GM20431 (cell line): ENCODE measurements around the gene CAPRIN2.

Experiments used
- in situ Hi-C: fragments of 300-500 bp; cut with MseI, MboI; formaldehyde crosslinking; loops from one replicate; pipeline ENCODE4 v1.15.0; 2020; ENCODE audit warnings: low sequenced_read_pairs; ENCODE audit not compliant: unreplicated experiment

Gene CAPRIN2

DNA sequence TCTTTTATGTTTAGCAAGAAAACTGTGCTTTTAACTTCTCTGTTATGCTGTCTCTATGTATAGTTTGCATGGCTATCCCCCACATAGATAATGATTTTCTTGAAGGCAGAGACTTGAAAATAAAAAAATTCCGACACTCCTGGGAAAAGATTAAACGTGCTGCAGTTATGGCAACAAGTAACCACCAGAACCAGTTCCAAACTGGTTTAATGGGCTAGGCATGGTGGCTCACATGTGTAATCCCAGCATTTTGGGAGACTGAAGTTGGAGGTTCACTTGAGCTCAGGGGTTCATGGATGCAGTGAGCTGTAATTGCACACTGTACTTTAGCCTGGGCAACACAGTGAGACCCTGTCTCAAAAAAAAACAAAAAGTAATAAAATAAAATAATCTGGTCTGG is 15.1 kb upstream of the CAPRIN2 start:
- in situ Hi-C loops: no loop called here

DNA sequence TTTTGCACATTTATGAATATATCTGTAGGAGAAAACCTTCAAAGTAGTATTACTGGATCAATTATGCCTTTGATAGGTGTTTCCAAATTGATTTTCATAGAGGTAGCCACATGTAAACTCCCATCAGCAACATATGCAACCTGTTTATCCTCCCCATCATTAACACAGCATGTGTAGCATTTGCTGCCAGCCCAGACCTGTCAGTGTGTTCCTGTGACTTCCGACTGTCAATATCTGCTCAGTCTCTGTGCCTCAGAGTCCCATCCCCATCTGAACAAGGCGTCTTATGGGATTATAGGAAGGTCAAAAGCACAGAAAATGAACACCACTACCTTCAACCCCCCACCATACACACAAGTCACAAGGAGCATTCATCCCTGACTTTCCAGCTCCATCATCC is 9.5 kb upstream of the CAPRIN2 start:
- in situ Hi-C loops: no loop called here

DNA sequence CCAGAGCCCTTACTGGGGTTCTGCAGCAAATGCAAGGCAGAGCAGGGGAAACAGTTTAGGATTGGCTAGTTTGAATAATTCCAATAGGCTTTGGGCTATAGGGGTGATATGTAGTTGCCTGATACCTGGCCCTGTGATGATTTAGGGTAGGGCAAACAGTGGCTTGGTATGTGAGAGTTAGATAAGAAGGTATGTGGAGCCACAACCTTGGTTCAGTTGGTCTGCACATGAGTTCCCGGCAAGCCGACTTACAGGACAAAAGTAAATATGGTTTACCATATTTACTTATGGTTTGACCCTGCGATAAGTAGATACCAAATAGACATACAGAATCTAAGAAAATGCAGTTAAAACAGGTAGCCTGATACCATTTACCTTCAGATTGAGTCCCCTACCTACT is 8.3 kb upstream of the CAPRIN2 start:
- in situ Hi-C loops: no loop called here

DNA sequence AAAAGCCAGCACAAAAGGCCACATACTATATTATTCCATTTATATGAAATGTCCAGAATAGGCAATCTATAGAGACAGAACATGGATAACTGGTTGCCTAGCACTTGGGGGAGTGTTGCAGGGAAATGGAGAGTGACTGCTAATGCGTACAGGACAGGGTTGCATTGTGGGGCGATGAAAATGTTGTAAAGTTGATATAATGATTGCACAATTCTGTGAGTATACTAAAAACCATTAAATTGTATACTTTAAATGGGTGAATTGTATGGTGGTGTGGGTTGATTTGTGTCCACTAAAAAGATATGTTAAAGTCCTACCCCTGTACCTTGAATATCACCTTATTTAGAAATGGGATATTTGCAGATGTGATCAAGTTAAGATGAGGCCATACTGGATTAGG is 7.0 kb upstream of the CAPRIN2 start:
- in situ Hi-C loops: no loop called here

GRCh38 chr12:30757316-30757715 is 2.6 kb upstream of the CAPRIN2 start:
- in situ Hi-C loops: no loop called here

DNA sequence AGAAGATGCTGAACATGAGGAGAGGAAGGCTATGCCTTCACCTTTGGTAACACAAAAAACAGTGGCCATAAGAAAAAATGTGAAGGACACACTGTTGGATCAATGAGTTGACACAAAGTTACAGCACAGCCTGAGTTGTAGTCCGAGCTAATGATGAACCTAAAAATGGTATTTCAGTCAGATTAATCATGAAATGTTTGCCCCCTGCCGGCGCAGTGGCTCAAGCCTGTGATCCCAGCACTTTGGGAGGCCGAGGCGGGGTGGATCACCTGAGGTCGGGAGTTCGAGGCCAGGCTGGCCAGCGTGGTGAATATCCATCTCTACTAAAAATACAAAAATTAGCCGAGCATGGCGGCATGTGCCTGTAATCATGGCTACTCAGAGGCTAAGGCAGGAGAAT is 1.3 kb upstream of the CAPRIN2 start:
- in situ Hi-C loops: no loop called here

DNA sequence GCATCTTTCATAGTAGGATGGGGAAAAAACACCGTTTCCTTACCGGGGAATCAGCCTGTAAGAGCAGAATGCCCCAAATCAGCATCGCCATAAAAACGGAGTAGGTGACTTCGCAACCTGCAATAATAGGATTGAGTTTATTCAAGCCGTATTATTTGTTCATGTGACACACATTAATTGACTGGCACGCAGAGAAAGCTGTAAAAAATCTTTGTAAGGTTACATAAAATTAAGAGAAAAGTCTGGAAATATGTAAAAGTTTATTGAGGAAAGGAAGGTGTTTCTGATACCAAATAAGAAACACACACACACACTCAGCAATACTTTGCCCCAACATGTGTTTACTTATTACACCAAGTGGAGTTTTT is 628 bp upstream of the CAPRIN2 start:
- in situ Hi-C loops: no loop called here

DNA sequence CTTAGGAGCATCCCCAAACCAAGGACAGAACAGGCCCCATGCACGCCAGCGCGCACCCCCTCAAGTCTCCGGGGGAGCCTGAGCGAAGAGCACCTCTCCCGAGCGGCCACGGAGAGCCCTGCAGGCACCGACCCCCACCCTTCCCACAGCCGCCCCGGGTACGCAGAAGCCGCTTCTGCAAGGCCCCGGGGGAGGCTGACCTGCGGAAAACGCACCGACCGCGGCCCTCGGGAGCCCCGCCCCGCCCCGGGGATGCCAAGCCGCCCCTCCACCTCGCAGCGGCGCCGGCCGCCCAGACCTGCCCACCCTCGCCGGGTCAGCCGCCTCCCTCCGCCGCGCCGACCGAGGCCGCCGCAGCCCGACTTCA is 385 bp downstream of the CAPRIN2 start:
- in situ Hi-C loops: no loop called here

- in situ Hi-C loops: no loop called here
Observed at GRCh38 chr12:30753751-30754382, 884 bp downstream of the CAPRIN2 start.

- in situ Hi-C loops: no loop called here
Observed at GRCh38 chr12:30753233-30753632, 1.5 kb downstream of the CAPRIN2 start.

DNA sequence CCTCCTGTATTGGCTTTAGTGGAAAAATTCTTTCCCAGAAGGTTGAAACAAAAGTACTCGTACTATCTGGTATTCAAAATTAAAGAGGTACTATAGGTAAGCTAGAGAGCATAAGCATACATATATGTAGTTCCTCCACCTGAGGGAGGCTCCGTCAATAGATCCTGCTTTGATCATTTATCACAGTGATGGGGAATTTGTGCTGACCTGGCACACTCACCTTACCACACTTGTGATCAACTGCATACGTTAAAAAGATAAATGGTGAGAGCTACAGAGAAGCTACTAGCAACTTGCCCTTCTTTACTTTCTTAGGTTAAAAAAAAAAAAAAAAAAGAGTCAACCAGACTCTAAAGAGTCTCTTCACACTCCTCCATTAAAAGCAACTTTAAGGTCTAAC is 2.5 kb downstream of the CAPRIN2 start:
- in situ Hi-C loops: no loop called here

GRCh38 chr12:30748147-30748546 is 6.6 kb downstream of the CAPRIN2 start:
- in situ Hi-C loops: no loop called here

- in situ Hi-C loops: no loop called here
Observed at GRCh38 chr12:30746190-30746589, 8.6 kb downstream of the CAPRIN2 start.

DNA sequence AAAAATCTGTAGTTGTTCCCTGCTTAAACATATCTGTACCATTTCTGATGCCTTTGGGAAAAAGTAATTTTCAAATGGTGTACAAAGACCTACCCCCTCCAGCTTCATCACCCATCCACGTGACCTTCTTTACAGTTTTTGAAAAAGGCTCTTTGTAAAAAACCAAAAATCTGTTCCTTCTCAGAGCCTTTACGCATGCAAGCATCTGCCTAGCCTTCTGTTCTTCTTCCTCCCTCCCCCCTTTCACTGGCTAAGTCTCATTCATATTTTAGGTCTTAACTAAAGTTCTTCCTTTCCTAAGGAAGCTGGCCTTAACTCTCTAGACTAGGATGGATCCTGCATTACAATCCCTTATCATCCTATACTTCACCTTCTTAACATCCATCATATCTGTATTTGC is 10.4 kb downstream of the CAPRIN2 start:
- in situ Hi-C loops: no loop called here

GRCh38 chr12:30740274-30740673 is 14.5 kb downstream of the CAPRIN2 start:
- in situ Hi-C loops: no loop called here

- in situ Hi-C loops: no loop called here
Observed at GRCh38 chr12:30739020-30739419, 15.7 kb downstream of the CAPRIN2 start.

- in situ Hi-C loops: no loop called here
Observed at GRCh38 chr12:30732954-30733637, 21.7 kb downstream of the CAPRIN2 start.

GRCh38 chr12:30730011-30730410 is 24.7 kb downstream of the CAPRIN2 start:
- in situ Hi-C loops: no loop called here

GRCh38 chr12:30729547-30729946 is 25.2 kb downstream of the CAPRIN2 start:
- in situ Hi-C loops: no loop called here

GRCh38 chr12:30726647-30727046 is 28.1 kb downstream of the CAPRIN2 start:
- in situ Hi-C loops: no loop called here

GRCh38 chr12:30725739-30726138 is 29.0 kb downstream of the CAPRIN2 start:
- in situ Hi-C loops: no loop called here

- in situ Hi-C loops: no loop called here
Observed at GRCh38 chr12:30719060-30719459, 35.7 kb downstream of the CAPRIN2 start.
